Naive thymus-derived CD4-positive, alpha-beta T cell (primary cell): ENCODE measurements around the gene LNP1. TPM values are rescaled to one million over a fixed set of nuclear protein-coding genes. Genes with fewer than 3 reads are reported as not detected.
"Not testable (repeated sequence)": the region's sequence is repeated elsewhere in the genome, so short reads cannot be mapped to it uniquely, and the experiment has no call there.

Source experiments
- ATAC-seq: fragments of 150-1000 bp; cut with Tn5 transposase; 2 replicates; pipeline ENCODE4 v1.10.0; 2021; ENCODE audit warnings: mild to moderate bottlenecking, moderate library complexity
- CTCF ChIA-PET: fragments of 350-600 bp; sonication (Branson Sonifier 250); formaldehyde crosslinking; loops from one replicate; lab custom pipeline; 2021; ENCODE audit warnings: antibody characterized with exemption; lab: Charles Lee
- POLR2A ChIA-PET: fragments of 350-600 bp; sonication (Branson Sonifier 250); formaldehyde crosslinking; loops from one replicate; lab custom pipeline; 2021; ENCODE audit warnings: antibody characterized with exemption, inconsistent platforms; lab: Charles Lee
- DNase-seq, 9 donors: peaks; one replicate each; pipeline versions ENCODE4 v3.0.0 to v3.0.0-alpha.2; 2020 to 2022; ENCODE audit warnings: mixed read lengths in 1 of 9
- H3K27ac ChIP-seq: one replicate; pipeline ENCODE4 v1.7.0; 2013; ENCODE audit warnings: mild to moderate bottlenecking, low read depth, low read length, moderate library complexity
- H3K27me3 ChIP-seq, 2 donors: one replicate each; pipeline ENCODE4 v1.7.0; 2013; ENCODE audit warnings: low read length in 2 of 2, mild to moderate bottlenecking in 2 of 2, moderate library complexity in 2 of 2; ENCODE audit not compliant: control insufficient read depth in 2 of 2, insufficient read depth in 2 of 2
- H3K36me3 ChIP-seq, 3 experiments: 1 replicate in 2 of 3; 2 replicates in 1 of 3; pipeline ENCODE4 v1.7.0; 2013; ENCODE audit warnings: low read length in 3 of 3, mild to moderate bottlenecking in 3 of 3, moderate library complexity in 1 of 3; ENCODE audit not compliant: insufficient read depth in 3 of 3, control insufficient read depth in 2 of 3
- H3K4me1 ChIP-seq, 2 donors: one replicate each; pipeline ENCODE4 v1.7.0; 2013; ENCODE audit warnings: low read length in 2 of 2, mild to moderate bottlenecking in 2 of 2, moderate library complexity in 1 of 2; ENCODE audit not compliant: control insufficient read depth in 2 of 2, insufficient read depth in 2 of 2
- H3K4me3 ChIP-seq: 2 replicates; pipeline ENCODE4 v1.7.0; 2013; ENCODE audit warnings: mild to moderate bottlenecking, low read length
- H3K9me3 ChIP-seq, 3 experiments: 1 replicate in 2 of 3; 2 replicates in 1 of 3; pipeline ENCODE4 v1.7.0; 2013; ENCODE audit warnings: low read length in 3 of 3; ENCODE audit not compliant: control insufficient read depth in 2 of 3
- H3K27ac Mint-ChIP-seq, 9 donors: one replicate each; pipeline ENCODE4 v1.8.0; 2020 to 2022; ENCODE audit warnings: mixed read lengths in 9 of 9, mild to moderate bottlenecking in 8 of 9, moderate library complexity in 5 of 9, inconsistent platforms in 2 of 9
- H3K27me3 Mint-ChIP-seq, 5 donors: one replicate each; pipeline ENCODE4 v1.8.0; 2021 to 2022; ENCODE audit warnings: mixed read lengths in 5 of 5, mild to moderate bottlenecking in 1 of 5
- H3K36me3 Mint-ChIP-seq, 5 donors: one replicate each; pipeline ENCODE4 v1.8.0; 2020 to 2022; ENCODE audit warnings: mixed read lengths in 5 of 5, mild to moderate bottlenecking in 3 of 5, inconsistent platforms in 1 of 5
- H3K4me1 Mint-ChIP-seq, 7 donors: one replicate each; pipeline ENCODE4 v1.8.0; 2020 to 2022; ENCODE audit warnings: mixed read lengths in 7 of 7, mild to moderate bottlenecking in 3 of 7, inconsistent platforms in 1 of 7
- H3K4me3 Mint-ChIP-seq, 10 donors: one replicate each; pipeline ENCODE4 v1.8.0; 2020 to 2022; ENCODE audit warnings: mild to moderate bottlenecking in 10 of 10, mixed read lengths in 10 of 10, moderate library complexity in 6 of 10, inconsistent platforms in 2 of 10
- H3K9me3 Mint-ChIP-seq, 11 donors: one replicate each; pipeline ENCODE4 v1.8.0; 2020 to 2022; ENCODE audit warnings: mixed read lengths in 11 of 11, mild to moderate bottlenecking in 4 of 11, inconsistent platforms in 1 of 11, moderate library complexity in 1 of 11
- intact Hi-C, 2 donors: fragments of 100-400 bp; cut with micrococcal nuclease; formaldehyde crosslinking; loops; one replicate each; pipeline ENCODE4 v1.15.1; 2023
- polyA plus RNA-seq, 2 donors: library from polyadenylated mRNA; unstranded; fragments of 300-500 nt; fragmentation: Illumina TruSeq; gene quantifications; one replicate each; pipeline ENCODE4 v1.2.3, GENCODE V29; 2021
- total RNA-seq, 6 experiments: library from RNA in 5 of 6; stranded (reverse) in 5 of 6; gene quantifications; 1 replicate in 5 of 6; 2 replicates in 1 of 6; pipeline ENCODE4 v1.2.3 and lab custom pipeline; 2021 to 2026

LNP1 gene
- total and polyA plus RNA-seq, 7 experiments from 2014 or later, result 0.37 to 2.4 (median 1.2) TPM

DNA sequence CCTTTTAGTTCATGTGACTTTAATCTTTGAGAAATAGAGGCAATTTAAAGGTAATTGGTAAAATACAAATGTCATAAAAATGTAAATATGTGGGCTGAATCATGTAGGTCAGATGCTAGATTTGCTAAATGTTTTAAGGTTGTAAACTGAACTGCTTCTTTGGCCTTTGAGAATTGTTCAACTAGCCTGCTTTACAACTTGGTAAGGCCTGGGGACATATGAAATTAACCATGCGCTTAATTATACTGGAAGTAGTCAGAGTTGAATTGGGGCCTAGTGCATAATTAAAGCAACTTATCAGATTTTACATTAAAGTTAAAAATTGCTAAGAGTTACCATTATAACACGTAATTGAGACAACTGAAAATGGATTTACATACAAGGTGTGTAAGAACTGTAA, 70.1 kb downstream of the LNP1 start:
- CTCF ChIA-PET, result no interaction called here

DNA sequence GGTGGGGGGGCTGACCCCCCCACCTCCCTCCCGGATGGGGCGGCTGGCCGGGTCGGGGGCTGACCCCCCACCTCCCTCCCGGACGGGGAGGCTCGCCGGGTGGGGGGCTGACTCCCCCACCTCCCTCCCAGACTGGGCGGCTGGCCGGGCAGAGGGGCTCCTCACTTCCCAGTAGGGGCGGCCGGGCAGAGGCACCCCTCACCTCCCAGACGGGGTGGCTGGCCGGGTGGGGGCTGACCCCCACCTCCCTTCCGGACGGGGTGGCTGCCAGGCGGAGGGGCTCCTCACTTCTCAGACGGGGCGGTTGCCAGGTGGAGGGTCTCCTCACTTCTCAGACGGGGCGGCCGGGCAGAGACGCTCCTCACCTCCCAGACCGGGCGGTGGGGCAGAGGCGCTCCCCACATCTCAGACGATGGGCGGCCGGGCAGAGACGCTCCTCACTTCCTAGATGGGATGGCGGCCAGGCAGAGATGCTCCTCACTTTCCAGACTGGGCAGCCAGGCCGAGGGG, 76.6 kb downstream of the LNP1 start:
- ATAC-seq, POLR2A ChIA-PET, H3K4me1 ChIP-seq, H3K4me3 ChIP-seq, H3K9me3 Mint-ChIP-seq, H3K27ac Mint-ChIP-seq, H3K9me3 ChIP-seq, DNase-seq, H3K27ac ChIP-seq, H3K4me1 Mint-ChIP-seq, H3K36me3 Mint-ChIP-seq, H3K36me3 ChIP-seq, H3K27me3 ChIP-seq, CTCF ChIA-PET, H3K4me3 Mint-ChIP-seq, intact Hi-C loops: not testable (repeated sequence)
- peaks cover 0 to 20% (median 13%) of the 10 kb centered on the region in 5 donors for H3K27me3 Mint-ChIP-seq

More for the DNA sequence above, 70.1 kb downstream of the LNP1 start:
- intact Hi-C loops, result no loop called here
- Histone ChIP-seq H3K4me1 (no peaks in the 10 kb centered on the region), H3K27ac (no peak overlapping the region), H3K4me3 (no peak overlapping the region), H3K9me3 (peaks cover 0 to 8% (median 0%) of the 10 kb centered on the region in 3 experiments), H3K36me3 (no peaks in the 10 kb centered on the region), H3K27me3 (no peaks in the 10 kb centered on the region)
- DNase-seq (no peak), ATAC-seq (no peak)
- peaks cover 0 to 47% (median 12%) of the 10 kb centered on the region in 11 donors for H3K9me3 Mint-ChIP-seq
- H3K27me3 Mint-ChIP-seq, result peaks cover 0 to 4% (median 0%) of the 10 kb centered on the region in 5 donors
- no peak overlapping the region for H3K4me3 Mint-ChIP-seq
- peaks cover 1 to 12% (median 5%) of the 10 kb centered on the region in 5 donors for H3K36me3 Mint-ChIP-seq
- POLR2A ChIA-PET, result no interaction called here
- H3K27ac Mint-ChIP-seq, result no peak overlapping the region
- H3K4me1 Mint-ChIP-seq, result peaks cover 0 to 3% (median 0%) of the 10 kb centered on the region in 7 donors

DNA sequence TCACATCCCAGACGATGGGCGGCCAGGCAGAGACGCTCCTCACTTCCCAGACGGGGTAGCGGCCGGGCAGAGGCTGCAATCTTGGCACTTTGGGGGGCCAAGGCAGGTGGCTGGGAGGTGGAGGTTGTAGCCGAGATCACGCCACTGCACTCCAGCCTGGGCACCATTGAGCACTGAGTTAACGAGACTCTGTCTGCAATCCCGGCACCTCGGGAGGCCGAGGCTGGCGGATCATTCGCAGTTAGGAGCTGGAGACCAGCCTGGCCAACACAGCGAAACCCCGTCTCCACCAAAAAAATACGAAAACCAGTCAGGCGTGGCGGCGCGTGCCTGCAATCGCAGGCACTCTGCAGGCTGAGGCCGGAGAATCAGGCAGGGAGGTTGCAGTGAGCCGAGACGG, 77.2 kb downstream of the LNP1 start:
- H3K4me3 Mint-ChIP-seq, H3K27ac Mint-ChIP-seq, H3K9me3 Mint-ChIP-seq, H3K4me1 Mint-ChIP-seq, CTCF ChIA-PET, POLR2A ChIA-PET, intact Hi-C loops, H3K27me3 ChIP-seq, ATAC-seq, H3K36me3 ChIP-seq, H3K27ac ChIP-seq, H3K9me3 ChIP-seq, H3K4me1 ChIP-seq, H3K4me3 ChIP-seq, DNase-seq, H3K36me3 Mint-ChIP-seq: not testable (repeated sequence)
- peaks cover 0 to 20% (median 17%) of the 10 kb centered on the region in 5 donors for H3K27me3 Mint-ChIP-seq

DNA sequence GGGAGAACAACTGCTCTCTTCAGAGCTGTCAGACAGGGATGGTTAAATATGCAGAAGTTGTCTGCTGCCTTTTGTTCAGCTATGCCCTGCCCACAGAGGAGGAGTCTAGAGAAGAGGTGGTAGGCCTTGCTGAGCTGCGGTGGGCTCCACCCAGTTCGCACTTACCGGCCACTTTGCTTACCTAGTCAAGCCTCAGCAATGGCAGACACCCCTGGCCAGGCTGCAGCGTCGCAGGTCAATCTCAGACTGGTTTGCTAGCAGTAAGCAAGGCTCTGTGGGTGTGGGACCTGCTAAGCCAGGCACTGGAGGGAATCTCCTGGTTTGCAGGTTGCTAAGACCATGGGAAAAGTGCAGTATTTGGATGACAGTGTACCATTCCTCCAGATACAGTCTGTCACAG, 78.7 kb downstream of the LNP1 start:
- H3K4me1 Mint-ChIP-seq, result peaks cover 0 to 6% (median 4%) of the 10 kb centered on the region in 7 donors
- POLR2A ChIA-PET, result no interaction called here
- Histone ChIP-seq H3K4me1 (no peaks in the 10 kb centered on the region), H3K27me3 (no peaks in the 10 kb centered on the region), H3K4me3 (no peak overlapping the region), H3K9me3 (no peaks in the 10 kb centered on the region), H3K27ac (no peak overlapping the region), H3K36me3 (no peaks in the 10 kb centered on the region)
- H3K27me3 Mint-ChIP-seq, result peaks cover 0 to 26% (median 22%) of the 10 kb centered on the region in 5 donors
- intact Hi-C loops, result no loop called here
- ATAC-seq (no peak), DNase-seq (no peak)
- no peak overlapping the region for H3K27ac Mint-ChIP-seq
- H3K9me3 Mint-ChIP-seq, result peaks cover 0 to 5% (median 0%) of the 10 kb centered on the region in 11 donors
- H3K36me3 Mint-ChIP-seq, result peaks cover 0 to 4% (median 0%) of the 10 kb centered on the region in 5 donors
- CTCF ChIA-PET, result no interaction called here
- no peak overlapping the region for H3K4me3 Mint-ChIP-seq

DNA sequence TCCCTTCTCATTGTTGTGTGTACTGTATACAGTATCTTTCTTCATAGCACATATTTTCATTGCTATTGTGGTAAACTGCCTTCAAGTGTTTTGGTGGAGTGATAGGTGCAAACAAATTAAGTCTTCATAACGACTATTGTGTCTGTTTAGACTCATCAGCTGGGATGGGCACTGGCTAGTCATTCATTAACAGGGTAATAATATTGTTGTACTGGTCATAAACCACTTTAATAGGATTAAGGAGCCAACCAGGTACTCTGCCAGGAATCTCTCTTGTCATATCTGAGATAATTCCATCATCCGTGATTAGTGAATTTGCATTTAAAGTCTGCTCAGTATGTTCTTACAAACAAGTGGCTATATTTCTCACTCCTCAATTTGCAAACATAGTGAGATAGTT, 80.8 kb downstream of the LNP1 start:
- Histone ChIP-seq H3K36me3 (no peaks in the 10 kb centered on the region), H3K4me3 (no peak overlapping the region), H3K27ac (no peak overlapping the region), H3K27me3 (no peaks in the 10 kb centered on the region), H3K9me3 (no peaks in the 10 kb centered on the region), H3K4me1 (no peaks in the 10 kb centered on the region)
- Mint-ChIP-seq H3K36me3 (peaks cover 0 to 4% (median 0%) of the 10 kb centered on the region in 5 donors), H3K27ac (no peak overlapping the region), H3K4me3 (no peak overlapping the region), H3K4me1 (peaks cover 0 to 6% (median 4%) of the 10 kb centered on the region in 7 donors), H3K27me3 (peaks cover 0 to 31% (median 22%) of the 10 kb centered on the region in 5 donors), H3K9me3 (peaks cover 0 to 4% (median 0%) of the 10 kb centered on the region in 11 donors)
- POLR2A ChIA-PET, result no interaction called here
- intact Hi-C loops, result no loop called here
- no peak for ATAC-seq
- CTCF ChIA-PET, result no interaction called here
- DNase-seq, result no peak

DNA sequence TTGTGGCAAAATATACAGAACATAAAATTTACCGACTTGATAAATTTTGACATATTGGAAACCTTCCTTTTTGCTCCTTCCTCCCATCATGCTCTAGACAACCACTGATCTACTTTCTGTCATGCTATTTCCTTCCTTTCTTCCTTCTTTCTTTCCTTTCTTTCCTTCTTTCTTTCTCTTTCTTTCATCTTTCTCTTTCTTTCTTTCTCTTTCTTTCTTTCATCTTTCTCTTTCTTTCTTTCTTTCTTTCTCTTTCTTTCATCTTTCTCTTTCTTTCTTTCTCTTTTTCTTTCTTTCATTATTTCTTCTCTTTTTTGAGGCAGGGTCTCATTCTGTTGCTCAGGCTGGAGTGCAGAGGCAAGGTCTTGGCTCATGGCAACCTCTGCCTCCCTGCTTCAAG, 82.2 kb downstream of the LNP1 start:
- Histone ChIP-seq H3K4me3 (no peak overlapping the region), H3K4me1 (no peaks in the 10 kb centered on the region), H3K27me3 (no peaks in the 10 kb centered on the region), H3K36me3 (no peaks in the 10 kb centered on the region), H3K9me3 (no peaks in the 10 kb centered on the region), H3K27ac (no peak overlapping the region)
- no peak for ATAC-seq
- Mint-ChIP-seq H3K4me3 (no peak overlapping the region), H3K4me1 (peaks cover 0 to 6% (median 4%) of the 10 kb centered on the region in 7 donors), H3K27ac (peak overlapping the region in 1 of 9 donors; percentile 30), H3K36me3 (peaks cover 0 to 4% (median 0%) of the 10 kb centered on the region in 5 donors), H3K9me3 (peaks cover 0 to 4% (median 0%) of the 10 kb centered on the region in 11 donors), H3K27me3 (peaks cover 0 to 31% (median 22%) of the 10 kb centered on the region in 5 donors)
- ChIA-PET POLR2A (no interaction called here), CTCF (no interaction called here)
- intact Hi-C loops, result no loop called here
- no peak for DNase-seq

GRCh38 chr3:100486808-100487207, 85.5 kb downstream of the LNP1 start:
- H3K4me1 Mint-ChIP-seq, result peaks cover 0 to 6% (median 4%) of the 10 kb centered on the region in 7 donors
- no peak overlapping the region for H3K27ac ChIP-seq
- no peaks in the 10 kb centered on the region for H3K36me3 ChIP-seq
- no peak overlapping the region for H3K4me3 Mint-ChIP-seq
- H3K27me3 ChIP-seq, result no peaks in the 10 kb centered on the region
- no peak for DNase-seq
- no peaks in the 10 kb centered on the region for H3K9me3 ChIP-seq
- no peak overlapping the region for H3K4me3 ChIP-seq
- H3K27me3 Mint-ChIP-seq, result peaks cover 0 to 38% (median 17%) of the 10 kb centered on the region in 5 donors
- no peak overlapping the region for H3K27ac Mint-ChIP-seq
- H3K4me1 ChIP-seq, result no peaks in the 10 kb centered on the region
- POLR2A ChIA-PET, result interaction anchor here (0.6 kb wide), 1 partner anchor 442 kb away, joined by 3 read pairs; no protein-coding TSS in a partner anchor
- intact Hi-C loops, result no loop called here
- no peaks in the 10 kb centered on the region for H3K36me3 Mint-ChIP-seq
- no peak for ATAC-seq
- peaks cover 0 to 5% (median 0%) of the 10 kb centered on the region in 11 donors for H3K9me3 Mint-ChIP-seq
- CTCF ChIA-PET, result no interaction called here
